Measurements from ENCODE around the gene CFAP251.
A peak's percentile ranks its signal among the peaks of the same experiment; 100 is the strongest.

Gene CFAP251

DNA sequence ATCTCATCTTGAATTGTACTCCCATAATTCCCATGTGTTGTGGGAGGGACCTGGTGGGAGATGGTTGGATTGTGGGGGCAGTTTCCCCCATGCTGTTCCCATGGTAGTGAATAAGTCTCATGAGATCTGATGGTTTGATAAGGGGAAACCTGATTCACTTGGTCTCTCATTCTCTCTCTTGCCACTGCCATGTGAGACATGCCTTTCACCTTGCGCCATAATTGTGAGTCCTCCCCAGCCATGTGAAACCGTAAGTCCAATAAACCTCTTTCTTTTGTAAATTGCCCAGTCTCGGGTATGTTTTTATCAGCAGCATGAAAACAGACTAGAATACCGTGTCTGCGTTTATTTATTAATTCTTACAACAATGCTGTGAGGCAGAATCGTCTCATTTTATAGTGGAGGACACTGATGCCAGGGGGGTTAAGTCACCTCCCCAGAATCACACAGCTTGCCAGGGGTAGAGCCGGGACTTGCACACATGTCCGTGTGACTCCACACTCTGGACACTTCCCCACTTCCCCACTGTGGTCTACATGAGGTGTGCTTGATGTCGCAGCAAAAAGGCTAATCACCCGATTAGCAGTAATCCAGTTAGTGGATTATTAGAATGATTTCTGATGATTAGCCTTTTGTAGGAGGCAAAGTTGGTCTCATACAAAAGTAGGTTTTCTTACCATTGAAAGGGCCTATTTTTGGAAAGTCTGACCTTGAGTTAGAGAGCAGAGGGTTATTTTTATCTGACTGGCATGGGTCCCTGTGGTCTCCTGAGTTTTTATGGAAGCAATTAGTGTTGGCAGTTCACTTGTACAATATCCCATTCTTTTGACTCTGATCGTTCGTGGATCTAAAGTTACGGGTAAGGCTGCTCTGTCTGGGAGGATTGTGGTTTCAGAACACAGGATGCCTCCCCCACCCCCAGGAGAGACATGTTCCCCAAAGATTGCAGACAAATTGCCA, 55.9 kb downstream of the CFAP251 start:
- in situ Hi-C loops (cut with HindIII; ENCODE audit: low sequenced_read_pairs): no loop called here
- no peak for TF ChIP-seq CTCF (IDR thresholded peaks at IDR 0.05; ENCODE audit: low read depth, low read length)
- DNase-seq (ENCODE audit: low read depth, low spot score): no peak
- H3K4me3 ChIP-seq (ENCODE audit: low read depth, low read length): no peak overlapping the region

GRCh38 chr12:121975021-121975420, 56.6 kb downstream of the CFAP251 start:
- in situ Hi-C loops (cut with HindIII; ENCODE audit: low sequenced_read_pairs): no loop called here
- DNase-seq (ENCODE audit: low read depth, low spot score): no peak
- no peak for TF ChIP-seq CTCF (IDR thresholded peaks at IDR 0.05; ENCODE audit: low read depth, low read length)
- no peak overlapping the region for H3K4me3 ChIP-seq (ENCODE audit: low read depth, low read length)

- in situ Hi-C loops (cut with HindIII; ENCODE audit: low sequenced_read_pairs): no loop called here
- no peak for TF ChIP-seq CTCF (IDR thresholded peaks at IDR 0.05; ENCODE audit: low read depth, low read length)
- no peak for DNase-seq (ENCODE audit: low read depth, low spot score)
- H3K4me3 ChIP-seq (ENCODE audit: low read depth, low read length): no peak overlapping the region
These were observed 58.6 kb downstream of the CFAP251 start for GRCh38 chr12:121976950-121977349.

GRCh38 chr12:121980191-121980891, 61.9 kb downstream of the CFAP251 start:
- DNase-seq (ENCODE audit: low read depth, low spot score): peak; percentile 62
- TF ChIP-seq CTCF (IDR thresholded peaks at IDR 0.05; ENCODE audit: low read depth, low read length): no peak
- H3K4me3 ChIP-seq (ENCODE audit: low read depth, low read length): no peak overlapping the region
- in situ Hi-C loops (cut with HindIII; ENCODE audit: low sequenced_read_pairs): no loop called here

GRCh38 chr12:121980892-121981272, 62.5 kb downstream of the CFAP251 start:
- in situ Hi-C loops (cut with HindIII; ENCODE audit: low sequenced_read_pairs): no loop called here

DNA sequence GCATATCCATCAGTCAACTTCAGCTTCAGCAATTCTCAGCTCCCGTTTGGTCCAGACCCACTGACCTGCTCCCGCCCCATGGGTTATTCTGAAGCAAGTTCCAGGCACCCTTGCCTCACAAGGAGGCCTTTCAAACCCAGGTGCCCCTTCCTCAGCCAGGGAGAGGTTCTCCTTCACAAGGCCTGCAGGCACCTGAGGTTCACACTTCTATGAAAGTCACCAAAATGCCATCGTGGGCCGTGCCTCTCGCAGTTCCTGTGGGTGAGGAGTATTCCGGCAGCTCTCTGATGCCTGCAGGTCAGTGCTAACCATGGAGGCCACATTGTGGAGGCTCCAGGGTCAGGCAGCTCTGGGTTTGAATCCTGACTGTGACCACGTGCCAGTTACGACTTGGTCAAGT, 63.1 kb downstream of the CFAP251 start:
- no peak overlapping the region for H3K4me3 ChIP-seq (ENCODE audit: low read depth, low read length)
- in situ Hi-C loops (cut with HindIII; ENCODE audit: low sequenced_read_pairs): no loop called here
- no peak for DNase-seq (ENCODE audit: low read depth, low spot score)
- TF ChIP-seq CTCF (IDR thresholded peaks at IDR 0.05; ENCODE audit: low read depth, low read length): no peak

More at GRCh38 chr12:121980892-121981272, 62.5 kb downstream of the CFAP251 start:
- H3K4me3 ChIP-seq (ENCODE audit: low read depth, low read length): no peak overlapping the region
- no peak for DNase-seq (ENCODE audit: low read depth, low spot score)
- no peak for TF ChIP-seq CTCF (IDR thresholded peaks at IDR 0.05; ENCODE audit: low read depth, low read length)

Data from astrocyte of the spinal cord (primary cell).